ENCODE measurements around the gene NELFA. TPM values are rescaled to one million over a fixed set of nuclear protein-coding genes. Genes with fewer than 3 reads are reported as not detected.

The NELFA gene
- polyA plus RNA-seq, 1 experiment = 9.3 TPM

GRCh38 chr4:1990348-1990645 is 18.5 kb downstream of the NELFA start:
- H3K27ac ChIP-seq (ENCODE audit: low read depth, low read length) = no peak overlapping the region
- POLR2A ChIA-PET = no interaction called here
- H3K4me3 ChIP-seq (ENCODE audit: low read depth, low read length) = no peak overlapping the region
- no peak for DNase-seq (ENCODE audit: low read depth, low spot score)
- no peak for TF ChIP-seq CTCF (IDR thresholded peaks at IDR 0.05; ENCODE audit: low read depth, low read length)
- H3K27me3 ChIP-seq (ENCODE audit: control insufficient read depth, insufficient read depth, low read length) = no peaks in the 10 kb centered on the region
- CTCF ChIA-PET = no interaction called here
- no peaks in the 10 kb centered on the region; the same call in 1 of the 2 replicates for H3K9me3 ChIP-seq (ENCODE audit: control insufficient read depth, insufficient read depth, low read length)

GRCh38 chr4:1989533-1990347 is 19.0 kb downstream of the NELFA start:
- ChIA-PET POLR2A (no interaction called here), CTCF (no interaction called here)
- Histone ChIP-seq H3K9me3 (ENCODE audit: control insufficient read depth, insufficient read depth, low read length) (no peaks in the 10 kb centered on the region; the same call in 1 of the 2 replicates), H3K4me3 (ENCODE audit: low read depth, low read length) (no peak overlapping the region), H3K27me3 (ENCODE audit: control insufficient read depth, insufficient read depth, low read length) (no peaks in the 10 kb centered on the region), H3K27ac (ENCODE audit: low read depth, low read length) (no peak overlapping the region)
- TF ChIP-seq CTCF (IDR thresholded peaks at IDR 0.05; ENCODE audit: low read depth, low read length) = no peak
- no peak for DNase-seq (ENCODE audit: low read depth, low spot score)

- POLR2A ChIA-PET = no interaction called here
- Histone ChIP-seq H3K4me3 (ENCODE audit: low read depth, low read length) (no peak overlapping the region), H3K9me3 (ENCODE audit: control insufficient read depth, insufficient read depth, low read length) (no peaks in the 10 kb centered on the region; the same call in 1 of the 2 replicates), H3K27ac (ENCODE audit: low read depth, low read length) (no peak overlapping the region), H3K27me3 (ENCODE audit: control insufficient read depth, insufficient read depth, low read length) (no peaks in the 10 kb centered on the region)
- CTCF ChIA-PET = no interaction called here
- no peak for TF ChIP-seq CTCF (IDR thresholded peaks at IDR 0.05; ENCODE audit: low read depth, low read length)
- DNase-seq (ENCODE audit: low read depth, low spot score) = no peak
Measured at GRCh38 chr4:1988327-1988724, 20.4 kb downstream of the NELFA start.

- no peak overlapping the region for H3K4me3 ChIP-seq (ENCODE audit: low read depth, low read length)
- H3K9me3 ChIP-seq (ENCODE audit: control insufficient read depth, insufficient read depth, low read length) = no peaks in the 10 kb centered on the region; the same call in 1 of the 2 replicates
- TF ChIP-seq CTCF (IDR thresholded peaks at IDR 0.05; ENCODE audit: low read depth, low read length) = no peak
- ChIA-PET CTCF (no interaction called here), POLR2A (no interaction called here)
- DNase-seq (ENCODE audit: low read depth, low spot score) = no peak
- H3K27me3 ChIP-seq (ENCODE audit: control insufficient read depth, insufficient read depth, low read length) = no peaks in the 10 kb centered on the region
- H3K27ac ChIP-seq (ENCODE audit: low read depth, low read length) = no peak overlapping the region
Measured at GRCh38 chr4:1987721-1988326, 20.9 kb downstream of the NELFA start.

GRCh38 chr4:1987296-1987695 is 21.5 kb downstream of the NELFA start:
- POLR2A ChIA-PET = interaction anchor here (0.6 kb wide), 2 partner anchors 8 to 53 kb away, joined by 4 to 5 read pairs; no protein-coding TSS in a partner anchor
- CTCF ChIA-PET = no interaction called here
- DNase-seq (ENCODE audit: low read depth, low spot score) = no peak

More at GRCh38 chr4:1987296-1987695, 21.5 kb downstream of the NELFA start:
- no peaks in the 10 kb centered on the region; the same call in 1 of the 2 replicates for H3K9me3 ChIP-seq (ENCODE audit: control insufficient read depth, insufficient read depth, low read length)
- H3K27ac ChIP-seq (ENCODE audit: low read depth, low read length) = no peak overlapping the region
- H3K27me3 ChIP-seq (ENCODE audit: control insufficient read depth, insufficient read depth, low read length) = no peaks in the 10 kb centered on the region
- no peak overlapping the region for H3K4me3 ChIP-seq (ENCODE audit: low read depth, low read length)
- TF ChIP-seq CTCF (IDR thresholded peaks at IDR 0.05; ENCODE audit: low read depth, low read length) = no peak

Data from AG04450 (cell line).